ENCODE measurements around the gene AKNA. TPM values are rescaled to one million over a fixed set of nuclear protein-coding genes. Genes with fewer than 3 reads are reported as not detected.

The AKNA gene
- total and polyA plus RNA-seq, 2 experiments from 2014 or later, result 5.7 to 25.2 TPM

Other genes with a start within 250 kb of the AKNA start
- gene COL27A1, start 232.4 kb downstream of the AKNA start, total RNA-seq, result 19.2 and 19.3 TPM in 2 replicates
- 12.2 and 13.4 TPM in 2 replicates for gene COL27A1, start 232.4 kb downstream of the AKNA start, polyA plus RNA-seq
- gene ORM1, start 64.9 kb downstream of the AKNA start, total RNA-seq, result not detected in 2 replicates
- 0.75 TPM in 1 of 2 replicates, not detected in the other for gene ORM1, start 64.9 kb downstream of the AKNA start, polyA plus RNA-seq
- not detected in 2 replicates for gene ORM2, start 58.1 kb downstream of the AKNA start, total RNA-seq
- not detected in 2 replicates for gene ORM2, start 58.1 kb downstream of the AKNA start, polyA plus RNA-seq
- gene WHRN, start 117.5 kb upstream of the AKNA start, total RNA-seq, result 7.3 and 12.5 TPM in 2 replicates
- gene WHRN, start 117.5 kb upstream of the AKNA start, polyA plus RNA-seq, result 10.8 and 12.8 TPM in 2 replicates
- gene ATP6V1G1, start 199.8 kb upstream of the AKNA start, total RNA-seq, result 270 and 315 TPM in 2 replicates
- gene ATP6V1G1, start 199.8 kb upstream of the AKNA start, polyA plus RNA-seq, result 258 and 280 TPM in 2 replicates
- 1.5 and 2.7 TPM in 2 replicates for gene TMEM268, start 223.3 kb upstream of the AKNA start, total RNA-seq
- gene TMEM268, start 223.3 kb upstream of the AKNA start, polyA plus RNA-seq, result 0.99 and 3.2 TPM in 2 replicates